CD4-positive, alpha-beta T cell treated with Interleukin-10 for 1 hour (primary cell): ENCODE measurements around the gene MBD2.
"Not testable (repeated sequence)": the region's sequence is repeated elsewhere in the genome, so short reads cannot be mapped to it uniquely, and the experiment has no call there.

ENCODE experiments used
- DNase-seq: peaks from one replicate; pipeline ENCODE4 v3.0.0-alpha.2; 2020

MBD2 gene

GRCh38 chr18:54148151-54148550, 76.3 kb downstream of the MBD2 start:
- DNase-seq: no peak

- no peak for DNase-seq
Observed at GRCh38 chr18:54147439-54147838, 77.0 kb downstream of the MBD2 start.

GRCh38 chr18:54141041-54141608, 83.3 kb downstream of the MBD2 start:
- no peak for DNase-seq

DNA sequence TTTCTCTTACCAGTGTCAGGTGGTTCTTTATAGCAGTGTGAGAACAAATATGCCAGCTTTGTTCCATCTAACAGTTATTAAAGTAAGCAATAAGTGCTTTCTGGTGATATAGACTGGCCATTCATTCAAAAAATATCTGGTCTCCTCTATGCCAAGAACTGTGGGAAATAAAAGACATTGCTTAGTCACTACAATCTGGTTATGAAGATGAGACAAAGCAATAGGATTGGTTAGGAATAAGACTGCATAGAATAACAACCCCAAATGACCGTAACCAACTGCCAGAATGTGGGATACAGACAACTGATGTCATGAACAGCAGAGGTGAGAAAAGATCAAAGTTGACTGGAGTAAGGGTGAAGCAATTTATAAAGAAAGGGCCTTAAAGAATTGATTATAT, 83.8 kb downstream of the MBD2 start:
- no peak for DNase-seq

- DNase-seq: no peak
Observed at GRCh38 chr18:54135216-54135615, 89.3 kb downstream of the MBD2 start.

DNA sequence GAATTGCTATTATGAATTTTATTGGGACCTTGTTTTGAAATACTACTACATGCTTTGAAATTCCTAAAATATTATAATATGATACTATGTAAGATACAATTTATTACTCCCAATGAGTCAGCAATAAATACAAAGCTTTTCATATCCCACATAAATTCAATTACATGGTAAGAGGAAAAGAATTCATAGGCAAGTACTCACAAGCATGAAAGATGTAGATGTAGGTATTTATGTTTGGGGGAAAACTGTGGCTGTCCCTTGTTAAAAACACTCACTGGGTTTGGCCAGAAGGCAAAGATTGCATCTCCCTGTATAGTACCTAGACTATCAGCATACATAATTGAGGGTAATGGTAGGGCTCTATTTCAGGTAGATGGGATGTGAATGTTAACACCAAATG, 90.4 kb downstream of the MBD2 start:
- DNase-seq: no peak

GRCh38 chr18:54130631-54131030, 93.8 kb downstream of the MBD2 start:
- no peak for DNase-seq

GRCh38 chr18:54130177-54130576, 94.3 kb downstream of the MBD2 start:
- no peak for DNase-seq

- peak; percentile 13 for DNase-seq
Observed at GRCh38 chr18:54129448-54130067, 94.9 kb downstream of the MBD2 start.

GRCh38 chr18:54127759-54128378, 96.6 kb downstream of the MBD2 start:
- no peak for DNase-seq

- no peak for DNase-seq
Observed at GRCh38 chr18:54125429-54125828, 99.0 kb downstream of the MBD2 start.

DNA sequence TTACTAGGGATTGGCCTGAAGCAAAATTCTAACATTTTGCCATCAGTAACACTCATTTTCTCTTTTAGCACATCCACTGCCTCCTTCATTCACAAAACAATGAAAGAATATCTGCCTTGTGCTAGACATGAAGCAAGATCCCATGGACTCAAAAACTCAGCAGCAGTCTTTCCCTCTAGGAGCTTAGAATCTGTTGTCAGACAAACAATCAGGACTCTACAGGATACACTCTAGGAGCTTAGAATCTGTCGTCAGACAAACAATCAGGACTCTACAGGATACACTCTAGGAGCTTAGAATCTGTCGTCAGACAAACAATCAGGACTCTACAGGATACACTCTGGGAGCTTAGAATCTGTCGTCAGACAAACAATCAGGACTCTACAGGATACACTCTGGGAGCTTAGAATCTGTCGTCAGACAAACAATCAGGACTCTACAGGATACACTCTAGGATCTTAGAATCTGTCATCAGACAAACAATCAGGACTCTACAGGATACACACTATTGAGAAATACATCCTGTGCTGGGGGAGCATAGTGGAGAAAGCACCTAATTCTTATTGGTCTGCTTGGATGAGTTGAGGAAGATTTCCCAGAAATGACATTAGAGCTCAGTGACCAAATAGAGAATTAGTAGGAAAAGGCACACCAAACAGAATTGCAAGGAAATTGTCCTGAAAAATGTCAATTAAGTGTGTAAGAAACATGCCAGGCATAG, 100.6 kb downstream of the MBD2 start:
- not testable (repeated sequence) for DNase-seq

DNA sequence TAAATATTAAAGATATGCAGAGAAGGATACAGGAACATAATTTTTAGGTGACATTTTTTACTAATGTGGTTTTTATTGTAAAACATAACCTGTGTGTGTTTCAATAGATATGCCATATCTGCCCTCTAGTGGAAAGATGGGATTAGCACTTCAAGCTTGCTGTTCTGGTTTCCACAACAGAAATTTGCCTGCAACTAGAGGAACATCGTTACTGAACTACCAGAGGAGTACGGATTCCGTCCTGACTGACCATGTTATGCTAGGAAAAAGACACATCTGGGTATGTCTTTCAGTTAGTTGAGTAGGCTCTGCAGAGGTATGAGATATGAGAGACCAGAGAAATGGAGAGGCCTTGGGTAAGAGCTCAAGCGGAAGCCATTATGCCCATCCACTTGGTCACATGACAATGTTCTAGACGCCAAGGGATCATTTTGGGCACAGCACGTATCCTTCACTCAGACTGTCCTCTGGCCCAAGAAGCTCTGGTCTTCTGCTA, 104.9 kb downstream of the MBD2 start:
- DNase-seq: peak; percentile 46

DNA sequence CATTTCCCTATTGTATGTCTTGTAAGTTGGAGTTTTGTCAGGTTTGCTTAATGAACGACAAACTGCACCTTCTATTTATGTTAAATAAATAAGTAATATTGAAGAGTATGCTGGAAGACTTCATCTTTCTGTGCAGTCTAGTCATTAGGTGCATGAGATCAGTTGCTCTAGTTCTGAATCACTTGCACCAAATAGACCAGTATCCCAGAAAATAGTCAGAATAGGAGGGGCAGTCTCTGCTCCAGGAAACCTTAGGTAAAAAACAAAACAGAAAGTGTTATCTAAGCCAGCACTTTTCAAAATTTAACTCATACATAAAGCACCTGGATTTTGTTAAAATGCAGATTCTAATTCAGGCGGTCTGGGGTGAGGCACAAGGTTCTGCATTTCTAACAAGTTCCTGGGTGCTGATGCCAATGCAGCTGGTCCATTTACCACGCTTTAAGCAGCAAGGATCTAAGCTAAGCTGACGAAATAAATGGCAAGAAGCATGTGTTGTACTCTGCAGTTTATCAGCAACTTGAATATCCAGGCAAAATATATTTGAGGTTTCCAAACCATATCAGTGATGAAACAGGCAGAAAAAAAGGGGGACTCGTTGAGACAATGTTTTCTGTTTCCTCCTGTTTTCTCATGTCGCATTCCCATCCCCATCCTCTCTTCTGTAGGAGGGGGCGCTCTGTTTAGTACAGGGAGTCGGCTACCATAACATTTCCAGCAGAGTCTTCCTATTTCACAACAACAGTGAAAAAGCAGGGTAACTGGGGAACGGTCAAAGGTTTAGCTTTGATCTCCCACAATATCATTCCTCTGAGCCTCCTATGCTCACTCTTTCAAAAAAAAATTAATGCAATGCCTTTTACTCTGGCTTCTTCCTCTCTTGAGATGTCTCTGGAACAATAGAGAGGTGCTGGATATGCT, 106.4 kb downstream of the MBD2 start:
- DNase-seq: no peak

GRCh38 chr18:54116541-54117257, 107.8 kb downstream of the MBD2 start:
- no peak for DNase-seq

- DNase-seq: no peak
Observed at GRCh38 chr18:54112356-54112755, 112.1 kb downstream of the MBD2 start.

DNA sequence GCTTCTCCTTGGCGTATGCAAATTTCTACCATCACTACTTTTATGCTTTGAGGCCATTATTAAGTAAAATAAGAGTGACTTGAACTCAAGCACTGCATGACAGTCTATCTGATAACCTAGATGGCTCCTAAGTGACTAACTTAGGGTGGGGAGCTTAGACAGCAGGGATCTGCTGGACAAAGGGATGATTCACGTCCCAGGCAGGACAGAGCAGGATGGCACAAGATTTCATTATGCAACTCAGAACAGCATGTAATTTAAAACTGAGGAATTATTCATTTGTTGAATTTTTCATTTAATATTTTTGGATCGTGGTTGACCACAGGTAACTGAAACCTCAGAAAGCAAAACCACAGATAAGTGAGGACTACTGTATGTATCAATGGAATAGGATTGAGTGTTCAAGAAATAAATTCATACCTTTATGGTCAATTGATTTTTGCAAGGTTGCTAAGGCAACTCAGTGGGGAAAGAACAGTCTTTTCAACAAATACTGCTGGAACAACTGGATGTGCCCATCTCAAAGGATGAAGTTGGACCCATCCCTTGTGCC, 115.3 kb downstream of the MBD2 start:
- DNase-seq: no peak

DNA sequence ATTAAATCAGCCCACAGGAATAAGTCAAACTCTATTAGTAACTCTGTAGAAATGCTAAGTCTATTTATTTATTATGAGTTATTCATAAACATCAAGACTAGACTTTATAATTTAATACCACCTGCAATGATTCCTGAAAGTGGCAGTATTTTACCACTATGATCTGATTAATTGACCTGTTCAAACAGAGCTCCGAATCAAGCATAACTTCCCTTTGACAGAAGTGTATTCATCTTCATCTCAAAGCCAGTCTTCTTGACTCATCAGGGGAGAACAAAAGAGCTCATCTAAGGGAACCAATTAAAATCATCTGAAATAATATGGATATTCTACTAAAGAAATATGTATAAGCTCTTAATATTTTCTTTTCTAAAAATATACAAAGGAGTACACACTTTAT, 122.3 kb downstream of the MBD2 start:
- DNase-seq: no peak
